H1 (cell line): ENCODE results near the gene TVP23A. TPM values are rescaled to one million over a fixed set of nuclear protein-coding genes. Genes with fewer than 3 reads are reported as not detected.

ENCODE experiments used
- CTCF ChIA-PET: fragments of 300-600 bp; sonication (Branson Sonifier 250); formaldehyde crosslinking; loops from one replicate; lab custom pipeline; 2021; ENCODE audit not compliant: partially characterized antibody; lab: Charles Lee
- POLR2A ChIA-PET: fragments of 300-600 bp; sonication (Branson Sonifier 250); formaldehyde crosslinking; loops from one replicate; lab custom pipeline; 2021; ENCODE audit warnings: inconsistent platforms; ENCODE audit not compliant: partially characterized antibody; lab: Charles Lee
- DNase-seq, 2 experiments: peaks; one replicate each; pipeline versions ENCODE4 v3.0.0 to v3.0.0-alpha.2; 2010 to 2022; ENCODE audit warnings: low spot score in 2 of 2, low read depth in 1 of 2, mixed read lengths in 1 of 2
- FAIRE-seq: peaks from 2 replicates; lab custom pipeline; 2011; peaks lifted over from hg19 to GRCh38; lab: Jason Lieb, UNC
- H2AFZ ChIP-seq: 2 replicates; pipeline ENCODE4 v1.8.1; 2012; ENCODE audit warnings: low read length, inconsistent platforms
- H2AK5ac ChIP-seq: 2 replicates; pipeline ENCODE4 v1.6.1; 2013; ENCODE audit warnings: low read depth, low read length
- H2BK120ac ChIP-seq: replicated peaks from 2 replicates; pipeline ENCODE3; 2013; ENCODE audit warnings: low read depth, low read length, inconsistent platforms
- H2BK12ac ChIP-seq: 2 replicates; pipeline ENCODE4 v1.6.1; 2013; ENCODE audit warnings: low read depth, low read length
- H2BK15ac ChIP-seq: 2 replicates; pipeline ENCODE4 v1.6.1; 2013; ENCODE audit warnings: low read length
- H2BK20ac ChIP-seq: 2 replicates; pipeline ENCODE4 v1.6.1; 2013; ENCODE audit warnings: low read length
- H2BK5ac ChIP-seq: 2 replicates; pipeline ENCODE4 v1.6.1; 2013; ENCODE audit warnings: low read depth, low read length
- H3K14ac ChIP-seq: 2 replicates; pipeline ENCODE4 v1.6.1; 2013; ENCODE audit warnings: inconsistent platforms; ENCODE audit not compliant: insufficient read length
- H3K18ac ChIP-seq: 2 replicates; pipeline ENCODE4 v1.6.1; 2013; ENCODE audit warnings: low read length; ENCODE audit errors: extremely low read depth
- H3K23ac ChIP-seq: 2 replicates; pipeline ENCODE4 v1.6.1; 2013; ENCODE audit warnings: inconsistent platforms; ENCODE audit not compliant: insufficient read length
- H3K23me2 ChIP-seq: 2 replicates; pipeline ENCODE4 v1.6.1; 2013; ENCODE audit warnings: low read depth, low read length
- H3K27ac ChIP-seq: 2 replicates; pipeline ENCODE4 v1.6.1; 2011; ENCODE audit warnings: low read depth, low read length, inconsistent platforms
- H3K27me3 ChIP-seq, 4 experiments: replicated peaks in 1 of 4; 1 replicate in 1 of 4; 2 replicates in 3 of 4; pipeline versions ENCODE4 v1.6.1 to v1.8.1; 2011 to 2013; ENCODE audit warnings: low read length in 3 of 4, mild to moderate bottlenecking in 3 of 4, inconsistent platforms in 2 of 4, mixed read lengths in 2 of 4, moderate library complexity in 1 of 4; ENCODE audit not compliant: control insufficient read depth in 3 of 4, insufficient read depth in 3 of 4; ENCODE audit errors: extremely low read depth in 1 of 4
- H3K36me3 ChIP-seq, 4 experiments: 2 replicates each; pipeline versions ENCODE4 v1.6.1 to v1.8.1; 2011 to 2013; ENCODE audit warnings: mild to moderate bottlenecking in 4 of 4, low read length in 3 of 4, moderate library complexity in 2 of 4, control low read depth in 1 of 4, inconsistent platforms in 1 of 4; ENCODE audit not compliant: insufficient read depth in 4 of 4, control insufficient read depth in 2 of 4
- H3K4ac ChIP-seq: replicated peaks from 2 replicates; pipeline ENCODE3; 2013; ENCODE audit warnings: low read length, low read depth, mixed read lengths, inconsistent platforms; ENCODE audit not compliant: insufficient read length
- H3K4me1 ChIP-seq, 4 experiments: replicated peaks in 1 of 4; 1 replicate in 1 of 4; 2 replicates in 3 of 4; pipeline versions ENCODE4 v1.6.1 to v1.8.1; 2011 to 2013; ENCODE audit warnings: low read length in 3 of 4, inconsistent platforms in 2 of 4, mixed read lengths in 1 of 4; ENCODE audit not compliant: insufficient read depth in 4 of 4, control insufficient read depth in 3 of 4
- H3K4me2 ChIP-seq, 2 experiments: 2 replicates each; pipeline versions ENCODE4 v1.6.1 to v1.8.1; 2011 to 2013; ENCODE audit warnings: low read depth in 2 of 2, low read length in 2 of 2, control low read depth in 1 of 2, inconsistent platforms in 1 of 2, mild to moderate bottlenecking in 1 of 2; ENCODE audit not compliant: insufficient read depth in 1 of 2
- H3K4me3 ChIP-seq, 4 experiments: fragments of 200-600, 300-600 bp in 1 of 4; sonication (generic), shearing (Covaris generic), sonication (Bioruptor Twin) in 1 of 4; 2 replicates each; pipeline versions ENCODE4 v1.5.1 to v1.8.1; 2011 to 2016; ENCODE audit warnings: low read length in 4 of 4, low read depth in 3 of 4, control low read depth in 2 of 4, inconsistent platforms in 2 of 4, mild to moderate bottlenecking in 2 of 4, mixed read lengths in 1 of 4, moderate library complexity in 1 of 4; ENCODE audit not compliant: insufficient read depth in 2 of 4; ENCODE audit errors: extremely low read depth in 1 of 4
- H3K56ac ChIP-seq: replicated peaks from 2 replicates; pipeline ENCODE3; 2013; ENCODE audit warnings: low read depth, mild to moderate bottlenecking, mixed read lengths, low read length, inconsistent platforms; ENCODE audit not compliant: insufficient read length
- H3K79me1 ChIP-seq: 2 replicates; pipeline ENCODE4 v1.6.1; 2013; ENCODE audit warnings: low read depth, low read length, control low read depth
- H3K79me2 ChIP-seq, 2 experiments: 2 replicates each; pipeline versions ENCODE4 v1.6.1 to v1.8.1; 2012 to 2013; ENCODE audit warnings: low read length in 2 of 2, mild to moderate bottlenecking in 2 of 2, inconsistent platforms in 1 of 2; ENCODE audit not compliant: insufficient read depth in 2 of 2, control insufficient read depth in 1 of 2
- H3K9ac ChIP-seq, 4 experiments: replicated peaks in 1 of 4; 1 replicate in 1 of 4; 2 replicates in 3 of 4; pipeline versions ENCODE4 v1.6.1 to v1.8.1; 2011 to 2013; ENCODE audit warnings: low read depth in 3 of 4, low read length in 3 of 4, control low read depth in 2 of 4, mild to moderate bottlenecking in 2 of 4, moderate library complexity in 2 of 4, inconsistent platforms in 1 of 4; ENCODE audit errors: extremely low read depth in 1 of 4
- H3K9me3 ChIP-seq, 2 experiments: 2 replicates each; pipeline versions ENCODE4 v1.6.1 to v1.8.1; 2012 to 2013; ENCODE audit warnings: mild to moderate bottlenecking in 2 of 2, moderate library complexity in 2 of 2, control low read depth in 1 of 2, inconsistent platforms in 1 of 2, low read depth in 1 of 2, low read length in 1 of 2, mixed read lengths in 1 of 2; ENCODE audit not compliant: insufficient read depth in 2 of 2
- H4K20me1 ChIP-seq, 2 experiments: replicated peaks in 1 of 2; 2 replicates each; pipeline versions ENCODE3 to v1.8.1; 2011 to 2013; ENCODE audit warnings: inconsistent platforms in 2 of 2, low read length in 2 of 2, mild to moderate bottlenecking in 1 of 2; ENCODE audit not compliant: insufficient read depth in 2 of 2, control insufficient read depth in 1 of 2
- H4K5ac ChIP-seq: 2 replicates; pipeline ENCODE4 v1.6.1; 2013; ENCODE audit warnings: low read length, low read depth, mixed read lengths, inconsistent platforms; ENCODE audit not compliant: insufficient read length
- H4K8ac ChIP-seq: 2 replicates; pipeline ENCODE4 v1.8.0; 2013; ENCODE audit warnings: mild to moderate bottlenecking, moderate library complexity, low read length, inconsistent platforms; ENCODE audit not compliant: insufficient read depth; ENCODE audit errors: extremely low read depth
- H4K91ac ChIP-seq: replicated peaks from 2 replicates; pipeline ENCODE3; 2013; ENCODE audit warnings: low read length, mixed read lengths, inconsistent platforms; ENCODE audit not compliant: insufficient read length
- ASH2L ChIP-seq: fragments of 200-600, 300-600 bp; sonication (generic); IDR thresholded peaks from one replicate; pipeline ENCODE4 v1.7.1; 2017; ENCODE audit warnings: low read length
- CBX5 ChIP-seq: fragments of 300-800, 300-1000 bp; sonication (generic); IDR thresholded peaks from 2 replicates; pipeline ENCODE4 v1.7.1; 2016; ENCODE audit warnings: antibody characterized with exemption, low read length, low read depth
- CBX8 ChIP-seq: fragments of 300-800, 300-1000 bp; sonication (generic); IDR thresholded peaks from 2 replicates; pipeline ENCODE4 v1.7.1; 2016; ENCODE audit warnings: low read depth, low read length, borderline replicate concordance
- CHD2 ChIP-seq: IDR thresholded peaks from 2 replicates; pipeline ENCODE4 v1.6.1; 2012; ENCODE audit warnings: low read length, improper control_type of control experiment
- GABPA ChIP-seq: IDR thresholded peaks from 2 replicates; pipeline ENCODE4 v1.6.1; 2011; ENCODE audit warnings: mild to moderate bottlenecking, low read length, moderate library complexity, borderline replicate concordance; ENCODE audit not compliant: insufficient read depth
- KDM5A ChIP-seq: fragments of 200-600 bp; IDR thresholded peaks from 2 replicates; pipeline ENCODE4 v1.7.1; 2012; ENCODE audit warnings: mild to moderate bottlenecking, low read length, inconsistent platforms, mixed read lengths
- NRF1 ChIP-seq: IDR thresholded peaks from 2 replicates; pipeline ENCODE4 v1.6.1; 2011; ENCODE audit warnings: mild to moderate bottlenecking, low read depth, low read length, improper control_type of control experiment
- POLR2A ChIP-seq, 2 experiments: IDR thresholded peaks; 1 replicate in 1 of 2; 2 replicates in 1 of 2; pipeline ENCODE4 v1.6.1; 2011; ENCODE audit warnings: low read depth in 2 of 2, low read length in 2 of 2, mild to moderate bottlenecking in 2 of 2; ENCODE audit errors: control extremely low read depth in 1 of 2
- POLR2AphosphoS5 ChIP-seq: IDR thresholded peaks from 2 replicates; pipeline ENCODE4 v1.6.1; 2011; ENCODE audit warnings: low read depth, low read length
- SIRT6 ChIP-seq: IDR thresholded peaks from one replicate; pipeline ENCODE4 v1.7.1; 2012; ENCODE audit warnings: low read length, inconsistent platforms
- SIX5 ChIP-seq: IDR thresholded peaks from 2 replicates; pipeline ENCODE4 v1.6.1; 2011; ENCODE audit warnings: mild to moderate bottlenecking, low read depth, low read length
- SP1 ChIP-seq: IDR thresholded peaks from 2 replicates; pipeline ENCODE4 v1.6.1; 2011; ENCODE audit warnings: low read depth, low read length
- SUZ12 ChIP-seq: fragments of 200-600 bp; sonication (generic); IDR thresholded peaks from 2 replicates; pipeline ENCODE4 v1.6.1; 2012; ENCODE audit warnings: mild to moderate bottlenecking, inconsistent platforms, low read length, moderate library complexity, mixed read lengths
- TBP ChIP-seq: IDR thresholded peaks from 2 replicates; pipeline ENCODE4 v1.6.1; 2011; ENCODE audit warnings: low read depth, low read length, improper control_type of control experiment
- YY1 ChIP-seq: IDR thresholded peaks from 2 replicates; pipeline ENCODE4 v1.6.1; 2011; ENCODE audit warnings: low read depth, mild to moderate bottlenecking, low read length
- WGBS, 2 experiments: shearing (Covaris generic) in 1 of 2; methylation state at CpG; one replicate each; pipeline versions ENCODE4 v1.1.6 to v1.1.7; 2013 to 2015; ENCODE audit warnings: low lambda C conversion rate in 2 of 2, mixed read lengths in 2 of 2, inconsistent platforms in 1 of 2, low coverage in 1 of 2, missing lambda C conversion rate in 1 of 2; ENCODE audit not compliant: insufficient replicate concordance in 2 of 2, insufficient coverage in 1 of 2, insufficient read length in 1 of 2; ENCODE audit errors: extremely low coverage in 1 of 2, missing lambda C conversion rate in 1 of 2; 5-methylcytosine and 5-hydroxymethylcytosine counted together
- polyA plus RNA-seq, 7 experiments: library from polyadenylated mRNA; depleted of rRNA in 3 of 7; stranded (reverse) in 5 of 7; unstranded in 2 of 7; fragments of >200 nt in 5 of 7; fragments of 200-250 nt in 2 of 7; gene quantifications; 1 replicate in 5 of 7; 2 replicates in 1 of 7; 4 replicates in 1 of 7; pipeline versions ENCODE4 v1.2.1 to v1.2.3, GENCODE V29; 2011 to 2013; ENCODE audit warnings: missing spikeins in 2 of 7, mixed read lengths in 2 of 7
- total RNA-seq: library from RNA; stranded (reverse); fragmentation: NEBNext Ultra II Directional; extraction: Animal tissue kit (Norgen Biotek cat#: 25700); gene quantifications from 2 replicates; pipeline ENCODE4 v1.2.1, GENCODE V29; 2021
- TF ChIP-seq, protein P1 (sequence below): IDR thresholded peaks from 2 replicates; pipeline ENCODE4 v1.6.1; 2012; ENCODE audit warnings: inconsistent platforms

TVP23A gene
- total and polyA plus RNA-seq, 2 of the 8 experiments (the other 6 are each of a cell fraction or from before 2014, with no cell fraction given) = 2.2 to 3.1 TPM

DNA sequence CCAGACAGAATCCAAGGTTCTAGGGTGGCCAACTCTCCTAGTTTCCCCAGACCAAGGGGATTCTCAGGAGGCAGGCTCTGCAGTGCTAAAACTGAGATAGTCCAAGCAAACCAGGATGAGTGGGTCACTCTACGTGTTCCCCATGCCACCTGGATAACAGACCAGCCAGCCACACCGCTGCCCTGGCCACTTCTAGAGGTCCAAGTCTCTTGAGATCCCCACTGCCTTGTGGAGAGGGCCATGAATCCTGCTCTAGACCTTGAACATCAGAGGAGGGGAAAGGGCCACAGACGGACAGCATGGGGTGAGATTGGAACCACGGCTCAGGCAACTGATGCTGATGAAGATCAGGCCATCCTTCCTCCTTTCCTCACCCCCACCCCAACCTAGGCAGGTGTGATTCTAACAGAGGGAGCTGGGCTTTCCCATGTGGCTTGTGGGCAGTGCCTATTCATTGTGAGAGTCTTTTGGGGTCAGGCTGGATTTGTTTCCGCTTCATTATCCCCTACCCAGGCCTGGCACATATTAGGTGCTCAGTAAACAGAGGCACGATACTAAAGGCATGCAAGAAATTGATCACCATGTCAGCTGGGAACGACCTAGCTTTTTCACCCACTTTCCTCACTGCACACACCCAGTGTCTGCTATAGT lies 16.8 kb upstream of the TVP23A start:
- Histone ChIP-seq H2BK15ac (no peak overlapping the region), H2AFZ (no peak overlapping the region), H2AK5ac (no peak overlapping the region), H4K8ac (no peak overlapping the region), H3K27ac (no peak overlapping the region), H2BK12ac (no peak overlapping the region), H3K27me3 (peaks cover 0 to 3% (median 0%) of the 10 kb centered on the region in 4 experiments; a peak in 1 of 7 replicates), H2BK5ac (no peak overlapping the region), H3K79me1 (no peaks in the 10 kb centered on the region), H3K4me1 (0 out of 7 replicates have a peak, but pooled peaks cover 0 to 2% (median 0%) of the 10 kb centered on the region in 4 experiments), H3K56ac (no peak overlapping the region), H4K20me1 (no peaks in the 10 kb centered on the region), H3K23ac (no peak overlapping the region), H2BK120ac (no peak overlapping the region), H3K4me3 (no peak overlapping the region), H3K9me3 (no peaks in the 10 kb centered on the region), H3K23me2 (no peaks in the 10 kb centered on the region), H3K79me2 (no peaks in the 10 kb centered on the region), H3K4me2 (no peak overlapping the region), H3K18ac (no peak overlapping the region), H3K14ac (no peak overlapping the region), H3K36me3 (no peaks in the 10 kb centered on the region), H2BK20ac (no peak overlapping the region), H3K4ac (no peak overlapping the region), H4K91ac (no peak overlapping the region), H4K5ac (no peak overlapping the region), H3K9ac (no peak overlapping the region)
- FAIRE-seq = no peak
- ChIA-PET CTCF (interaction anchor here (0.5 kb wide), 1 partner anchor 146 kb away, joined by 3 read pairs; no protein-coding TSS in a partner anchor), POLR2A (no interaction called here)
- DNase-seq = no peak
- 77% methylated on average over 6 of the region's 7 CpGs; no CpG with 5 or more reads in 1 of the 2 experiments for WGBS, 2 experiments
- no peak for TF ChIP-seq TBP
- TF ChIP-seq POLR2A (IDR thresholded peaks at IDR 0.05; ENCODE audit: control extremely low read depth in 1 of 2, low read depth in 2 of 2, low read length in 2 of 2) = no peak
- TF ChIP-seq SIX5 = no peak
- no peak for TF ChIP-seq YY1
- TF ChIP-seq CBX5 = no peak
- no peak for TF ChIP-seq CBX8
- TF ChIP-seq GABPA = no peak
- no peak for TF ChIP-seq KDM5A
- no peak for TF ChIP-seq SIRT6
- TF ChIP-seq, protein P1, sequence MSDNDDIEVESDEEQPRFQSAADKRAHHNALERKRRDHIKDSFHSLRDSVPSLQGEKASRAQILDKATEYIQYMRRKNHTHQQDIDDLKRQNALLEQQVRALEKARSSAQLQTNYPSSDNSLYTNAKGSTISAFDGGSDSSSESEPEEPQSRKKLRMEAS = no peak
- TF ChIP-seq ASH2L = no peak
- no peak for TF ChIP-seq POLR2AphosphoS5
- TF ChIP-seq SP1 = no peak
- no peak for TF ChIP-seq SUZ12
- no peak for TF ChIP-seq CHD2
- TF ChIP-seq NRF1 = no peak
